ENCODE data around the gene ASIC4. TPM values are rescaled to one million over a fixed set of nuclear protein-coding genes. Genes with fewer than 3 reads are reported as not detected.

ASIC4 gene
- total RNA-seq, 1 donor from 2014 or later = not detected

DNA sequence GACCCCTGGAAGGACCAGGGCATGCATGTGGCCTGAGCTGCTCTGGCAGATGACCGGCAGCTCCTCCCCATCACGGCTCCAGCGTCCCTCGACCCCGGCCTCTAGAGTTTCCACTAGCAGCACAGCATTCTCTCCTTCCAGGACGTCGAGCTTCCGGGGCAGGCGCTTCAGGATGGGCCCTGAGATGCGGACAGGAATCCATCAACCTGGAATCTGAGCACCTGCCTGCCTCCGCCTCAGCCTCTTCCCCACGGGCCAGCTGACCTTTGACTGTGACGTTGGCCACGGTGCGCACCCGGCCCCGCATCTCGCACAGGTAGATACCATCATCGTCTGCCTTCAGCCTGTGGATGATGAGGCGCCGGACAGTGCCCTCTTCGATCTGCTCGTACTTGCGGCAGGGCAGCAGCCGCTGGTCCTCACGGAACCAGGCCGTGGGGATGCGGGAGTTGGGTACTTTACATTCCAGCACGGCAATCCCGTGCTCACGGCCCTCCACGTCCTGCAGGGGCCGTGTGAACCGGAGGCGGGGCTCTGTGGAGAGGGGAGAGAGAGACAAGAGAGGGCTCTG is 53.6 kb downstream of the ASIC4 start:
- no peak for DNase-seq (ENCODE audit: low read depth)

DNA sequence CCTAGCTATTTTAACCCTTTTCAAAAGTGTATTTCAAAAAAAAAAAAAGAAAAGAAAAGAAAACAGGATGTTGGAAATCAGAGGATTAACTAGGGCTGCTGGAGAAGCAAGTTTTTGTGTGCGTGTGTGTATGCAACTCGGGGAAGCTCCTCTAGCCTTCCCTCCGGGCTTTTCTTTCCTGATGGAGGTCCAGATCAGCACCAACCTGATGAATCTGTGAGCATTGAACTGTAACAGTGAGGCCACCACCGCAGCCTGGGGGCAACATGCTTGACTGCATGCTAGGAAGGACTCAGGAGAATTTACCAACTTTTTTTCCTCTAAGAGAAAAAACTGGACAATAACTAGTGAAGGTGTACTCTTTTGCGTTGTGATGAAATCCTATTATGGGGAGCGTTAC is 54.8 kb downstream of the ASIC4 start:
- peak; percentile 92 for DNase-seq (ENCODE audit: low read depth)

DNA sequence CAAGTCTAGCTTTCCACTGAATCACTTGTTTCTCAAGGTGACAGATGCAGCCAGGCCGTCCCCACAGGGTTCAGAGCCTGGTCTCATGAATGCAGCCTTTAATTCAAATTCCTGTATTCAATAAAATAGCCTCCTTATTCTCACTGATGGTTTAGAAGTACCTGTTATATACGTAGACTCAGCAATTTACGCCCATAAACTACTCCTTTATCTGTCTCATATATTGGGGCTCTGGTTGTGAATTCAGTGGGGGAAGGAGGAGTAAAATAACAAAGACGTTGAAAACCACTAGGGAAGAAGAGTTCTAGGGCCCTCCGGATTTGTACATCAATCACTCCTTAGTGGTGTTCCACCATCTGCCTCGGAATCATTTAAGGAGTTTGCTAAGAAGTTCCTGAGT is 55.4 kb downstream of the ASIC4 start:
- DNase-seq (ENCODE audit: low read depth) = no peak

DNA sequence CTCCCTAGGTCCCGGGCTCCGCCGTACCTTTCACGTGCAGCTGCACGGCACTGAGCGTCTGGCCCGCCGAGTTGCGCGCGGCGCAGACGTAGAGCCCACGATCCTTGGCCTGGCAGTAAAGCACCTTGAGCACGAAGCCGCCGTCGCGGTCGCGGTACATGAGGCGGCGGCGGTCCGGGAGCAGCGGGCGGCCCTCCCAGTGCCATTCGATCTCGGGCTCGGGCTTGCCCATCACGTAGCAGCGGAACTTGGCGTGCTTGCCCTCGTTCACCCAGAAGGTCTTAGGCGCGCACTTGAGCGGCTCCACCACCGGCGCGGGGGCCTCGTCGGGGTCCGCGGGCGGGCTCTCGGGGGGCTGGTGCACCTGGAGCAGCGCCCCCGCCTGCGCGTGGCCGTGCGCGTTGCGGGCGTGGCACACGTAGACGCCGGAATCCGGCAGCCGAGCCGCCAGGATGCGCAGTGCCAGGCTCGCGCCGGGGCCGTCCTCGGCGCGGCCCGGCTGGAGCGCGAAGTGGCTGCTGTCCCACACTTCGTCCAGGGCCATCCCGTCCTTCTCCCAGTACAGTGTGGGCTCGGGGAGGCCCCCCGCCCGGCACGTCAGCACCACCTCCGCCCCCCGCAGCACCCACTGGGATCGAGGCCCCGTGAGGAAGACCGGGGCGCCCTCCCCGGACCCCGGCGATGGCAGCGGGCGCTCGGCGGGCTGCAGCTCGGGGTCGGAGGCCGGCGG is 56.1 kb downstream of the ASIC4 start:
- no peak for DNase-seq (ENCODE audit: low read depth)

DNA sequence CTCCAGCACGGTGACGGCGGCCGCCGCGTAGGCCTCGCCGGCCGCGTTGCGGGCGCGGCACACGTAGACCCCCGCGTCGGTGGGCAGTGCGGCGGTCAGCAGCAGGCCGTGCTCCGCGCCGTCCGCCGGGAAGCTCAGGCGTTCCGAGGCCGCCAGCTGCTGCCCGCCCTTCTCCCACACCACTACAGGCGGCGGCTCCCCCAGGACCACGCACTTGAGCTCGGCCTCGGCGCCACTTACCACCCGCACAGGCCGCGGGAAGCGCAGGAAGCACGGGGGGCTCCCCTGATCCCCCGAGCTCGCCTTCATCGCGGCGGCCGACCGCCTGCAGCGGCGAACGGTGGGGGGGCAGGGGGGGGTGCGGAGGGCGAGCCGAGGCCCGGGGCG is 56.6 kb downstream of the ASIC4 start:
- no peak for DNase-seq (ENCODE audit: low read depth)

DNA sequence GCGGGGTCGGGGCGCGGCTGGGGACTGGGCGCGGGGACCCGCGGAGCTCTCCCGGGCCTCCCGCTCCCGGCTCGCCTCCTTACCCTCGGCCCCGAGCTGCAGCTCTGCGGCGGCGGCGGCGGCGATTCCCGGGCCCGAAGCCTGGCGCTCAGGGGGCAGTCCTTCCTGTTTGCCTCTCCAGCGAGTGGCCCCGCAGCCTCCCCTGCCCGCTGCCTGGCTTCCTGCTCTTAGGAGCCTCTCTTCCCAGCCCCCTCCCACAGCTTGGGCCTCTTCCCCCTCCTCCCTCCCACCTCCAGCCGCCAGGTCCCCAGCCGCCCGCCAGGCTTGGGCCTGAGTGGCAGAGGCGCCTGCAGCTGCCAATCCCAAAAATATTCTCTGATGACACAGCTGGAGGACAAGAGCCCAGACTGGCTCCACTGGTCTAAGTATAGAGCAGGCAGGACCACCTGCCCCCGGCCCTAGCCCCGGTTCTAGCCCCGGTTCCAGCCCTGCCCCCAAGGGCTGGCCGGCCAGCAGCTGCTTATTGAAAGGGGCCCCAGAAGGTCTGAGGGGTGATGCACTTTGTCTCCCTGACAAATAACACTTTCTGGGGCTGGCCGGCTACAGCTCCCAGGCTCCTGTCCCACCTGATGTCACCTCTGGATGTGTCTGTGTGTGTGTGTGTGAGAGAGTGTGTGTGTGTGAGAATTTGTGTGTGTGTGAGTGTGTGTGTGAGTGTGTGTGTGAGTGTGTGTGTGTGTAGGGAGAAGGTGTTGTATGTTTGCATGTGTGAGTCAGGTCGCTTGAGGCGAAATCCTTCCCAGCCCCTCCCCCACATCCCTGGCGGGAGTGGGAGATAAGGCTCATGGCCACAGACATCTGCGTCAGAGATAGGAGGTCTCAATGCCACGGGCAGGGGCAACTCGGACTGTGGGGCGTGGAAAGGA is 57.3 kb downstream of the ASIC4 start, which contains the start of gene OBSL1:
OBSL1 (minus strand) TSS at position 229 of the 926 bp plus-strand sequence. CDS start 307 bp downstream, outside the sequence.
- DNase-seq (ENCODE audit: low read depth) = peak; percentile 58

DNA sequence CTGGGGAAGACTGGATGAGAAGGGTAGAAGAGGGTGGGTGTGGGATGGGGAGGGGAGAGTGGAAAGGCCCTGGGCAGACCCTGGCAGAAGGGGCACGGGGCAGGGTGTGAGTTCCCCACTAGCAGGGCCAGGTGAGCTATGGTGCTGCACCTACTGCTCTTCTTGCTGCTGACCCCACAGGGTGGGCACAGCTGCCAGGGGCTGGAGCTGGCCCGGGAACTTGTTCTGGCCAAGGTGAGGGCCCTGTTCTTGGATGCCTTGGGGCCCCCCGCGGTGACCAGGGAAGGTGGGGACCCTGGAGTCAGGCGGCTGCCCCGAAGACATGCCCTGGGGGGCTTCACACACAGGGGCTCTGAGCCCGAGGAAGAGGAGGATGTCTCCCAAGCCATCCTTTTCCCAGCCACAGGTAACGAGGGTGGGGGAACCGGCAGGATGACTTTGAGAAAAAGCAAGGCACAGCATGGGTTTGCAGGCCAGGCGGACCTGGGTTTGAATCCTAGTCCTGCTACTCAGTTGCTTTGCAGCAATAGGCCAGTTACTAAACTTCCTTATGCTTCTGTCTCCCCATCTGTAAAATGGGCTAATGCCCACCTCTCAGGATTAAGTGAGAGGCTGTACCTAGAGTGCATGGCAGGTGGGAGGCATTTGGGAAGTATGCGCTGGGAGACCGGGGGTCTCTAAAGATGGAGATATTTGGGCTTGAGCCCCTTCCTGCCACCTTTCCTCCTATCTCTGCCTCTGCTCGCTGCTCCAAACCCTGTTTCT is 58.1 kb downstream of the ASIC4 start, which contains the start of gene INHA:
INHA (plus strand) TSS at position 74 of the 765 bp plus-strand sequence; CDS start at position 139, 65 bp downstream.
- no peak for DNase-seq (ENCODE audit: low read depth)

DNA sequence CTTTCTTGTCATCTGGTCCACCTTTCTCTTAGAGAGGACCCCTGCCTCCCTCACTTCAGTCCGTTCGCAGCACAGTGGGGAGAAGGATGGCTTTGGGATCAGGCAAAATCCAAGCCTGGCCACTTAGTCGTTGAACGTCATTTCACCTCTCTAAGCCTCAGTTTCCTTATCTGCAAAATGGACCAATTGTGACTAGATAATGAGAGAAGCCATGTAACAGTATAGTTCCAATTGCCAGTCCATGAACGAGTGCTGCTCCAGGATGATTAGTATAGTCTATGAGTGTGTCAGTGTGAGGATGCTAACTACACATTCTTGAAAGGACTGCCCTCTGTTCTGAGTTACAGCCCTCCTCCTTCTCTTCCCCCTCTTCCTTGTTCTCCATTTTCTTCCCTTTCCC is 58.9 kb downstream of the ASIC4 start:
- no peak for DNase-seq (ENCODE audit: low read depth)

DNA sequence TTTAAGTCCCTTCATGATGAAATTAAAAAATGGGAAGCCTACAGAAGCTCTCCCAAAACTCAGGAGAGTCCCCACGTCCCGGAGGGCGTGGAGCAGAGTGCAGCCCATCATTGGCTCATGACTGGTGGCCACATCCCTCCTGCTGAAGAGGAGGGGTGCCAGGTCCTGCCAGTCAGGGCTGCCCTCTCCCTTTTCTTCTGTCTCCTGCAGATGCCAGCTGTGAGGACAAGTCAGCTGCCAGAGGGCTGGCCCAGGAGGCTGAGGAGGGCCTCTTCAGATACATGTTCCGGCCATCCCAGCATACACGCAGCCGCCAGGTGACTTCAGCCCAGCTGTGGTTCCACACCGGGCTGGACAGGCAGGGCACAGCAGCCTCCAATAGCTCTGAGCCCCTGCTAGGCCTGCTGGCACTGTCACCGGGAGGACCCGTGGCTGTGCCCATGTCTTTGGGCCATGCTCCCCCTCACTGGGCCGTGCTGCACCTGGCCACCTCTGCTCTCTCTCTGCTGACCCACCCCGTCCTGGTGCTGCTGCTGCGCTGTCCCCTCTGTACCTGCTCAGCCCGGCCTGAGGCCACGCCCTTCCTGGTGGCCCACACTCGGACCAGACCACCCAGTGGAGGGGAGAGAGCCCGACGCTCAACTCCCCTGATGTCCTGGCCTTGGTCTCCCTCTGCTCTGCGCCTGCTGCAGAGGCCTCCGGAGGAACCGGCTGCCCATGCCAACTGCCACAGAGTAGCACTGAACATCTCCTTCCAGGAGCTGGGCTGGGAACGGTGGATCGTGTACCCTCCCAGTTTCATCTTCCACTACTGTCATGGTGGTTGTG is 60.4 kb downstream of the ASIC4 start:
- no peak for DNase-seq (ENCODE audit: low read depth)

DNA sequence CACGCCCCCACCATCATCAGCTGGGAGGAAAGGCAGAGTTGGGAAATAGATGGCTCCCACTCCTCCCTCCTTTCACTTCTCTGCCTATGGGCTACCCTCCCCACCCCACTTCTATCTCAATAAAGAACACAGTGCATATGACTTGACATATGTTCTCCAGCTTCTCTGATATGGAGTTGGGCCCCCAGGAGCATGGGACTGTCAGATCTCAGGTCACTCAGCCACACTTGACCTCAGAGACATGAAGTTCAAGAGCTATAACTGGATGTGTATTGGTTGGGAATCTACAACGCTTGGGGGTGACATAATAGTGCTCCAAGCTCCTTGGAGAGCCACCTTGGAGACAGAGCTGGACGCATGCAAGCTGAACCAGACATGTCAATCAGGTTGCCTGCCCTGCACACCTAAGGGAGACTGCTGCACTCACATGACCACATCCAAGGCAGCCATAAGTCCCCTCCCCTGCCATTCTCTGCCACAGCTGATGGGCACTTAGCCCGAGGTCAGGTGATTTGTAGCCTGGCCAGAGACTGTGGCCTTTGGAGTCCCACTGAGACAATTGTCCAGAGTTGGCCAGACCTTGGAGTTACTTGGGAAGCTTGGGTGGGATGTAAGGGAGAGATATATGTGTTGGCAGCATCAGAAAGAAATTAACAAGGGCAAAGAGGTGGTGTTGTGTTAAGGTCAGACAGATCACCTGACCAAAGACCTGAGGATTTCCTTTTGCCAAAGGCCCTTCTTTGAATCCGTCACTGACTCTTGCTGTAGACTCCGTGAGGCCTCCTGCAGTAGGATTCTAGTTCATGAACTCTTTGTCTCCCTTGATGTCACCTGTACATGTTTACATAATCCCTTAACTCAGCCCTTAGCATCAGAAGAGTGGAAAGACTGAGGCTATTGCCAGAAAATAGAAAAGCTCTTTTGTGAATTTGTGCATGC is 61.6 kb downstream of the ASIC4 start:
- no peak for DNase-seq (ENCODE audit: low read depth)

DNA sequence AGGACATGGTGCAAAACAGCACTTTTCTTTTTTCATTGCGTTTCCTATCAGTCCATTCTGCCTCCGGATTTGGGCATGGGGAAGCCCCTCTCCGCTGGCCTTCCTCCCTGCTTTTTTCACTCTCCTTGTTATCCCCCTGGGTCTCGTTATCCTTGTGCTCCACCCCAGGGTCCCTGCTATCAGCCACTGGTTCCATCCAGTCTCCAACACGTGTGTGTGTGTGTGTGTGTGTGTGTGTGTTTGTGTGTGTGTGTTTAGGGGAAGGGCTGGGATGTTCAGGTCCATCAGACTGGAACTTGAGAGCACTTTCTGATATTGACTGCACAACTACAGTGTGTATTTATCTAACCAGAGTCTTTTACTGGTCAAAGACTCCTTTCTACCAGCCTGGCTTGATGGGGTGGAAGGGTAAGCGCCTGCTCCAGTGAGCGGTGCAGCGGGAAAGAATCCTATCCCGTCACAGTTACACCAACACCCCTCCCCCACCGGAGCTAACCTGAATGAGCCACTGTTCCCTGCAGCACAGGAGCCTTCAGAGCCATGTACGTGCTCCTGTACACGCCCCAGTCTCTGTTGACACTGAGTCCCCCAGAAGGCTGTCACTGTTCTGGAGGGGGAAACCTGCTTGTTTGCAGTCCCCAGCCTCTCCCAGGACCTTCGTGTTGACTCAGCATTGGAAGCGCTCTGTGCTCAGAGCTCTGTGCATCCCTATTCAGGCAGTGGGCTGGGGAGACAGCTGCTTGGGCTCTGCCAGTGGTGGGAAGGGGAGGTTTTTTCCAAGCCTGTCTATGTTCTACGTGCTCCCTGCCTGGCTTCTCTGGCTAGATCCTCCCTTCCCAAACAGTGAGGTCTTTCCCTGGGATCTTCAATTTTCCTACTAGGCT is 62.5 kb downstream of the ASIC4 start:
- DNase-seq (ENCODE audit: low read depth) = peak; percentile 47

DNA sequence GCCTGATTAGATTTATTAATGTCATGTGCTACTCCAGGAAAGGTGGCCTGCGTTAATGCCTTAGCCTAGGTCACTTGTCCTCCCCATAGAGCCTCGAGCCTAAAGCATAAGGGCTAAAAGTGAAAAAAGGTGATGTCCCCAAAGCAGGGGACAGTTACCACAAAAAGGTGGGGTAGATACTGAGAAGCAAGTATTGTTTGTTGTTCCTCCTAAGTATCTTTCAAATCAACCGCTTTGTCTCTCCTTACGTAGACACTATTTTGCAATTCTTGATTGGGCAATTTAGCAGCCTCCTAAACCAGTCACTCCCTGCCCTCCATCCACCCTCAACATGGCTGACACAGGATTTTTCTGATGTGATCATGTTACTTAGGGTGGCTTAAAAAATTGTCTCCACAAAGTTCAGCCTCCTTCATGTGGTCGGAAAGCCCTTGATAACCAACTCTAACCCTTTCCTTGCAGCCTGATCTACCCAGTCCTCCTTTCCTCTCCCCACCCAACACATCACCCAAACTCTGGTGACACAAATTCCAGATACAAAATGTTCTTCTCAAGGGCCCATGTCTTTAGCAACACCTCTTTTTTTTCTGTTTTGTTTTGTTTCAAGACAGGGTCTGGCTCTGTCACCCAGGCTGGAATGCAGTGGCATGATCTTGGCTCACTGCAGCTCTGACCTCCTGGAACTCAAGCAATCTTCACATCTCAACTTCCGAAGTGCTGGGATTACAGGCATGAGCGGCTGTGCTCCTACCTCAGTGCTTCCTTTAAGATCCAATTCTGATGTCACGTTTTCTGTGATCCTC is 64.7 kb downstream of the ASIC4 start:
- peak; percentile 13 for DNase-seq (ENCODE audit: low read depth)

DNA sequence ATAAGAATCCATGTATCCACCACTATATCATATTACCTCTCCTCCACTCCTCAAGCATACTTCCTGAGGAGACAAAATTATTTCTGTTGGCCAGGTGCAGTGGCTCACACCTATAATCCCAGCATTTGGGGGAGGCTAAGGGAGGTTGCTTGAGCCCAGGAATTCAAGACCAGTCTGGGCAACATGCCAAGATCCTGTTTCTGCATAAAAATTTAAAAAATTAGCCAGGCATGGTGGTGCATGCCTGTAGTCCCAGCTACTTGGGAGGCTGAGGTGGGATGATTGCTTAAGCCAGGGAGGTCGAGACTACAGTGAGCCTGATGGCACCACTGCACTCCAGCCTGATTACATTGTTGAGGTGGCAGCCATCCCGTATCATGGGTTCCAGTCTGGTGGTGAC is 67.1 kb downstream of the ASIC4 start:
- DNase-seq (ENCODE audit: low read depth) = no peak
